Thoracic aorta (tissue), 2 donors: ENCODE measurements around the gene CACNA1H. TPM values are rescaled to one million over a fixed set of nuclear protein-coding genes. Genes with fewer than 3 reads are reported as not detected.
"Not testable (repeated sequence)": the region's sequence is repeated elsewhere in the genome, so short reads cannot be mapped to it uniquely, and the experiment has no call there.

Experiments used
- ATAC-seq: fragments of 150-250 bp; one replicate; pipeline ENCODE4 v1.8.0; 2017; ENCODE audit warnings: low read depth; ENCODE audit not compliant: insufficient number of reproducible peaks, low FRiP score
- DNase-seq: peaks from one replicate; pipeline ENCODE4 v3.0.0-alpha.2; 2020; ENCODE audit warnings: low spot score
- H3K27ac ChIP-seq, 2 donors: fragments of 200-600 bp; sonication (generic); 1 replicate in 1 of 2; 2 replicates in 1 of 2; pipeline ENCODE4 v1.5.1; 2016; ENCODE audit warnings: mild to moderate bottlenecking in 2 of 2, moderate library complexity in 2 of 2
- H3K27me3 ChIP-seq: fragments of 200-600 bp; sonication (generic); replicated peaks from 2 replicates; pipeline ENCODE4 v1.6.0; 2016; ENCODE audit warnings: mild to moderate bottlenecking; ENCODE audit not compliant: insufficient read depth
- H3K36me3 ChIP-seq: fragments of 200-600 bp; sonication (generic); one replicate; pipeline ENCODE4 v1.5.1; 2016
- H3K4me1 ChIP-seq, 2 donors: fragments of 200-600 bp; sonication (generic); 1 replicate in 1 of 2; 2 replicates in 1 of 2; pipeline versions ENCODE4 v1.5.1 to v1.6.0; 2016; ENCODE audit warnings: low read depth in 2 of 2, mild to moderate bottlenecking in 1 of 2; ENCODE audit not compliant: control insufficient read depth in 1 of 2
- H3K4me3 ChIP-seq: fragments of 200-600 bp; sonication (generic); 2 replicates; pipeline ENCODE4 v1.5.1; 2016; ENCODE audit warnings: mild to moderate bottlenecking
- H3K9me3 ChIP-seq: fragments of 200-600 bp; sonication (generic); 2 replicates; pipeline ENCODE4 v1.5.1; 2016
- CTCF ChIP-seq: fragments of 200-600 bp; sonication (generic); IDR thresholded peaks from one replicate; pipeline ENCODE4 v1.5.1; 2019; ENCODE audit warnings: antibody characterized with exemption
- total RNA-seq, 2 donors: library from RNA; depleted of rRNA; stranded (reverse); fragments of >200 nt; gene quantifications; one replicate each; pipeline versions ENCODE4 v1.1.0 to v1.2.3, GENCODE V29; 2016

The CACNA1H gene
- total RNA-seq, 2 donors from 2014 or later, result 14.7 to 33.0 TPM

- TF ChIP-seq CTCF, result no peak
- Histone ChIP-seq H3K4me1 (no peaks in the 10 kb centered on the region), H3K27ac (no peak overlapping the region), H3K27me3 (no peaks in the 10 kb centered on the region), H3K4me3 (no peak overlapping the region), H3K9me3 (no peaks in the 10 kb centered on the region), H3K36me3 (no peaks in the 10 kb centered on the region)
- DNase-seq (no peak), ATAC-seq (no peak)
These were observed 92.0 kb downstream of the CACNA1H start for GRCh38 chr16:1244881-1245280.

GRCh38 chr16:1245452-1246020 lies 92.6 kb downstream of the CACNA1H start:
- H3K9me3 ChIP-seq, result no peaks in the 10 kb centered on the region
- TF ChIP-seq CTCF, result no peak
- ATAC-seq, result no peak
- no peak for DNase-seq
- H3K27ac ChIP-seq, result no peak overlapping the region
- no peak overlapping the region for H3K4me3 ChIP-seq
- no peaks in the 10 kb centered on the region for H3K36me3 ChIP-seq
- H3K4me1 ChIP-seq, result no peaks in the 10 kb centered on the region
- H3K27me3 ChIP-seq, result no peaks in the 10 kb centered on the region

- H3K27me3 ChIP-seq, H3K36me3 ChIP-seq, H3K9me3 ChIP-seq, H3K4me1 ChIP-seq, H3K4me3 ChIP-seq, H3K27ac ChIP-seq, ATAC-seq, DNase-seq: not testable (repeated sequence)
These were observed 95.1 kb downstream of the CACNA1H start for GRCh38 chr16:1247903-1248537.

GRCh38 chr16:1249031-1249755 lies 96.3 kb downstream of the CACNA1H start:
- not testable (repeated sequence) for H3K27me3 ChIP-seq, H3K4me1 ChIP-seq, H3K36me3 ChIP-seq, DNase-seq, H3K9me3 ChIP-seq, H3K4me3 ChIP-seq, H3K27ac ChIP-seq, ATAC-seq

GRCh38 chr16:1253701-1254364 lies 100.9 kb downstream of the CACNA1H start:
- H3K27ac ChIP-seq, ATAC-seq, DNase-seq, H3K27me3 ChIP-seq, H3K9me3 ChIP-seq, H3K36me3 ChIP-seq, H3K4me1 ChIP-seq, H3K4me3 ChIP-seq: not testable (repeated sequence)

- H3K27ac ChIP-seq, H3K9me3 ChIP-seq, DNase-seq, H3K36me3 ChIP-seq, H3K4me3 ChIP-seq, H3K4me1 ChIP-seq, ATAC-seq, H3K27me3 ChIP-seq: not testable (repeated sequence)
These were observed 101.9 kb downstream of the CACNA1H start for GRCh38 chr16:1254821-1255220.

GRCh38 chr16:1255276-1256122 lies 102.6 kb downstream of the CACNA1H start, which contains the start of gene TPSD1:
TSS of gene TPSD1 (plus strand) at chr16:1256069. CDS start at chr16:1256281, 212 bp downstream.
- not testable (repeated sequence) for ATAC-seq, H3K9me3 ChIP-seq, H3K4me3 ChIP-seq, H3K4me1 ChIP-seq, DNase-seq, H3K27ac ChIP-seq, H3K27me3 ChIP-seq, H3K36me3 ChIP-seq

- H3K4me3 ChIP-seq, H3K27ac ChIP-seq, DNase-seq, H3K9me3 ChIP-seq, H3K27me3 ChIP-seq, H3K4me1 ChIP-seq, ATAC-seq, H3K36me3 ChIP-seq: not testable (repeated sequence)
These were observed 103.5 kb downstream of the CACNA1H start for GRCh38 chr16:1256296-1256873.
